GM18499 (cell line): ENCODE data around the gene MTA3.

Experiments used
- ATAC-seq: cut with Tn5 transposase; IDR thresholded peaks from one replicate; pipeline ENCODE4 v1.9.1; 2021; ENCODE audit warnings: moderate number of reproducible peaks; ENCODE audit not compliant: insufficient read depth, unreplicated experiment

The MTA3 gene

DNA sequence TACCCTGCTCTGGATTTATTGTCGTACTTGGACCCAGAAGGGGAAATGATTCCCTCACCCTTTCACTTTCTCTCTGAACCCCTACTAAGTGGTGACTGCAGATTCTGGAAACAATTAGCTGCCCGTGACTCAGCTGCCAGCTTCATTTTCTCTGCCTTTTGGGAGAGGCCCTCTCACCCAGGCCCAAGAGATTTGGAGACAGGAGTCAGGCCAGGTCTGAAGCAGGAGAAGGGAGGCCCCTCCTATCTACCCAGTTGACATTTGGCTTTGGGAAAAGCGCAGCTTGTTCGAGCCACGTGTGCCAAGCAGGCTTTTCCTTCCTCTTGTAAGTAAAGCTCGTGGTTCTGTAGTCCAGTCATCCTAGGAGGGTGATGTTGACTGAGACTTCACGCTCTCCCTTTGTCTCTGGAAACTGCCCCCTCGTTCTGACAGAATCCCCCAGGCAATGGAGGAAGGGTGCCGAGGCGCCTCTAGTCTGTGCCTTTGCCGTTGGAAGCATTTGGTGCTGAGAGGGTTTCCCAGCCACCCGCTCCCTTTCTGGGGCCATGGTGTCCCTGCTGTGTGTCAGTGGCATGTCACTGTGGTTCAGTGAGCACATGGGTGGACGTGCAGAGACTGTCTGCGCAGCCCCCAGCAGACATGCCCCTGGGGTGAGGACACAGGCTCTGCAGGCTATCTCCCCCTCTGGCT, 186.9 kb downstream of the MTA3 start:
- ATAC-seq: no peak

DNA sequence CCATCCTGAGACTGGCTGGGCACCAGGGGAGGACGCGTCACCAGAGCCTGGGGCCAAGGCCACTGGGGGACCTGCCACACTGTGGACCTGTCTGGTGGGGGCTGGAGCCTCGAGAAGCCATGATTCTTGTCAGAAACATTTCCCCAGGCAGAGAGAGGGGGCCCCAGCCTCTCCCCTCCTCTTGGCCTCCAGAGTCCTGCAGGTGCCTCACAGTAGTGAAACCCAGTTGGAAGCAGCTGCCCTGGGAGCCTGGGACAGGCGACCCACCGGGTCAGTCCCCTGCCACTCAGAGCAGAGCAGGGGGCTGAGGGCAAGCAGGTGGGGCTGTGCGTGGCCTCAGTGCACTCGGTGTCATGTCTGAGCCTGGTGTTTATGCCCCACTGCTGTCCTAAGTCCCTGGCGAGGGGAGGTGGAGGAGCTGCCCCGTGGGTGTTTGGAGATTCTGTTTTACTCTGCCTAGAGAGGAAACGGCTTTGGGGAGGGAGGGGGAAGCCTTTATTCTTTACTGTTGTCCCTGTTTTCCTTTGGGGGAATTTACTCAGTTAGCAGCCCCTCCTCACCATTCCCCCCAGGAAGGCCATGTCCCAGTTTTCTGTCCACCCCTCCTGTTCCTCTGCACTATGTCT, 187.8 kb downstream of the MTA3 start:
- no peak for ATAC-seq

DNA sequence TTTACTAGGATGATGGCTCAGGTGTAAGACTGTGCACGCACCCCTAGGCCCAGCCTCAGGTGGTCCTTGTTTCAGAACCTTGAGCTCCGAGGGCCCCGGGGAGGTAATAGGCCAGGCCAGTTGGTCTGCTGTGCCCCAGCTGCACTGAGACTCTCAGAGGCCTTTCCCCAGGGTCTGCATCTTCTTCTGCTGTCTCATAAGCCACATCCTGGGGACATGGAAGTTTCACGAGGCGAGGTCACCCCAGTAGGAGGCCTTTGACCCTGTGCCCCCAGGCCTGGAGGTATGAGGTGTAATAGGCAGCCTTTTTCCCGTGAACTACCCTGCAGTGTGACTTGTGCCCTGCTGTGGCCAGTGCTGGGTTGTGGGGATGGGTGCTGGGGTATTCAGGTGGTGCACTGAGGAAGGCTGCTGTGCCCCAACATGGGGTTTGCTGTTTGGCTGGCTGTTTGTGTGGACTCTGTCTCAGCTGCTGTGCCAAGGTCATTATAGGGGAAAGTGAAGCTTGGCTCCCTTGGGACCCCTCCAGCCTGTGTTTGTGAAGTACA, 188.6 kb downstream of the MTA3 start:
- no peak for ATAC-seq

DNA sequence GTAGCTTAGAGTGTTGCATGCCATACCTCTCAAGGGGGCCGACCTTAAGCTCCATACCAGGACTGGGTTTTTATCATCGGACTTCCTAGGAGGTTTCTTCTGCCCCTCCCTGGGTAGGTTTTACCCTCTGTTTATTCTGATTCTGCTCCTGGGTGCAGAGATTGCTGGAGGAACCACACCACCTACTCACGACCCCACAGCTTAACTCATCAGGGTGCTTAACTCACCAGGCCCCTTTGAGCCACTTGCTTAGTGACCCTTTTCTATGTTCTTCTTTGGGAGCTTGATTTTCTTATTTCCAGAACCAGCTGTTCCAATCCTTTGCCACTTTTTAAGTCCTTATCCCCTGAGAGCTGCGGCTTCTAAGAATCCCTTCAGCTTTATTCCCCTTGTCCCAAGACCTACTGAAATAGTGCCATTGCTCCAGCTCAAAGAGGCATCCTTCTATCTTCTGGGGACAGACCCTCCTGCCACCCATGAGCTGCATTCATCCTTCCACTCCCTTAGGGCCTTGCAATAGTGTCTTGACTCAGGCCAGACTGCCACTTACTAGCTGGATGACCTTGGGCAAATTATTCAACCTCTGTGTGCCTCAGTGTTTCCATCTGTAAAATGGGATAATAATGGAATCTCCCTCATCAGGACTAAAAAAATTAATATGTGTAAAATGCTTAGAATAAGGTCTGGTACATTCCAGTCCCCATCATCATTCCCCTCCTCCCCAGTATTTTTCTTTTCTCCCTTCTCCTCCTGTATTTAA, 189.7 kb downstream of the MTA3 start:
- no peak for ATAC-seq

DNA sequence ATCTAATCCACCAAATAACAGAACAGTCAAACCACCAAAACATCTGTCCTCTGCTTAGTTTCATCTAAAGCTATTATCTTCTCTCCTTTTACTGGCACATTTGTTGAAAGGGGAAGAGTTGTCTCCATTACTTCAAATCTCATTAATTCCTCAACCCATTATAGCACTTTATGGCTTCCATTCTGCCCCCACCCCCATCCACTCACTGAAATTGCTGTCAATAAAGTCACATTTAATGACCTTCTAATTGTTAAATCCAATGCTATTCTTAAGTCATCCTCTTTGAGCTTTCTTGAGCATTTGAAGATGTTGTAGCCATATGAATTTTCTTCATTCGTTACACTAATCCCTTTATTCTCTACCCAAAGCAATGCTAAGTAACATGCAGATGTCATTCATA, 190.3 kb downstream of the MTA3 start:
- ATAC-seq: no peak

DNA sequence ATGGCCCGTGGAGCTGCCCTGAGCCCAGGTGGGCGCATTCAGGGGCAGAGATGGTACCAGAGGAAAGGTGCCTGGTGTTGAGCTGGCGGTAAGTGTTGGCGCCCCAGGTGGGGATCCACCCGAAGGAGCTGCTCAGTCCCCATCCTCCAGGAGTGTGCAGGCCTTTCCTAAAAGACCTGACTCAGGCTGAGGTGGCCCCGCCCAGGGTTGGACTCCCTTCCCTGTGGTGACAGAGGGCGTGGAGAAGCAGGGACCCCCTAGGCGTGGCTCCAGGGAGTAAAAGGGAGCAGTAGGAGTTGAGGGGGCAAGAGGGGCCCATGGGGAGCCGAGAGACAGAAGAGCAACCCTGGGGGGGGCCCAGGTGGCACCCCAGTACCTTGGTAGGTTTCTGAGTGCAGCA, 193.1 kb downstream of the MTA3 start:
- no peak for ATAC-seq

DNA sequence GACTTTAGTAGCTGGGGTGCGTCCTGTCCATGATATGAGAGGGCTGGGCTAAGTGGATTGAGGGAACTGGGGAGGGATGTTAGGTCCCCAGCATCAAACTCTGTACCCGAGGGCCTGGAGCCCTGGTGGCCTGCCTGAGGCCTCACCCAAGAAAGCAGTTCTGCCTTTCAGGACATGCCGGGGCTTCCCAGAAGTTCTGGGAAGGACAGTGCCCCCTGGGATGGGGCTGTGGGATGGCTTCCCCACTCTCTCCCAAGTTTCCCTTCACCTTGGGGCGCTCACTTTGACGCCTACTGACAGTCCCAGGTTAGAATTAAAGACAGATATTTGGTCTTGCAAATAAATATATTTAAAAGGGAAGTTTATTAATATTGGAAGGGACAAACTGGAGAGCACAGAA, 193.7 kb downstream of the MTA3 start:
- ATAC-seq: no peak

DNA sequence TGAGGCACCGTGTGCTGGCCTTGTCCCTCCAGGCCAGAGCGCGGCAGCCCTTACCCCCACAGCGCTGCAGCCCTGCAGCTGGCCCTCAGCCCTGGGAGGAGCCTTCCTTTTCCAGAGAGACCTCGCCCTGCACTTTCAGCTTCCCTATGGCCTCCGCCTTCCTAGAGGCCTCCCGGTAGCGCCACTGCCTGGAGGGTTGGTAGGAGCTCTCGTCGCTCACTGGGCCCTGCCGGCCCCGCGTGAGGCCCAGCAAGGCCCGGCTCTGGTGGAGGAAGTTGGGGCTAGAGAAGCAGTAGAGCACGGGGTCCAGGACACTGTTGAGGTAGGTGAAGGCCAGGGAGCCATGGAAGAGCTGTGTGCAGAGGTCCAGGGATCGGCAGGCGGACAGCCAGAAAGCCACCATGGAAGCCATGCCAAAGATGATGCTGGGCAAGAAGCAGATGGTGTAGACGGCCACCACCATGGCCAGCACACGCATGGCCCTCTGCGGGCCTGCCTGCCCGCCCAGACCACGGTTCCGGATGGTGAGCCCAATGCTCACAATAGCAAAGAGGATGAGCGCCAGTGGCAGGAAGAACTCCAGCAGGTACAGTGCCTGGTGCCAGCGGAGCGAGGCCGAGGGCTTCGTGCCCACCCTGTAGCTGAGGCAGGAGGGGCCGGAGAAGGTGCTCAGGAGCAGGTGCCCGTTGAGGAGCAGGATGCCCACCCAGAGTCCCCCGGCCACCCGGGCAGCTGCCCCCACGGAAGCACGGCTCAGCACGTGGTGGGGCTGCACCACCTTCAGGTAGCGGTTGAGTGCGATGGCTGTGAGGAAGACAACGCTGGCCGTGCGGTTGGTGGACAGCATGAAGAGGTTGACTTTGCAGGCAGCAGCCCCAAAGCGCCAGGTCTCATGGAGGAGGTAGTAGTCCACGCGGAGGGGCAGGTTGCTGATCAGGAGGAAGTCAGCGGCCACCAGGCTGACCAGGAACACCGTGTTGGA, 194.7 kb downstream of the MTA3 start:
- no peak for ATAC-seq

DNA sequence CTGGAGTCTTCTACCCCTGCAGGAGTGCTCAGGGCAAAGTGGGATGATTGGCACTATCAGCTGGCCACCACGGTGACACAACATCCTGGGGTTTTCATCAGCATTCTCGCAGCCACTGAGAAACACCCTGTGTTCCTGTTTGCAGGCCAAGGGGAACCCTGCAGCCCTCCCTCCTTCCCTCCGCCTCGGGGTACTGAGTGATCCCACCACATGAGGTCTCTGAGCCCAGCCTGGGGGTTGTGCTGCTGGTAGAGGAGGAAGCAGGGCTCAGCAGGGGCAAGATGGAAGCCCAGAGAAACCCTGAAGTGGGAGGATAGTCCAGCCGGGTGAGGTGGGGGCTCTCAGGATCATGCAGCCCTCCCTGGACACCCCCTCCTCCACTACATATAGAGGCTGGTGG, 195.7 kb downstream of the MTA3 start, which contains the start of gene OXER1:
OXER1 (minus strand) TSS at position 40 of the 400 bp plus-strand sequence. CDS start 73 bp downstream, outside the sequence.
- no peak for ATAC-seq

DNA sequence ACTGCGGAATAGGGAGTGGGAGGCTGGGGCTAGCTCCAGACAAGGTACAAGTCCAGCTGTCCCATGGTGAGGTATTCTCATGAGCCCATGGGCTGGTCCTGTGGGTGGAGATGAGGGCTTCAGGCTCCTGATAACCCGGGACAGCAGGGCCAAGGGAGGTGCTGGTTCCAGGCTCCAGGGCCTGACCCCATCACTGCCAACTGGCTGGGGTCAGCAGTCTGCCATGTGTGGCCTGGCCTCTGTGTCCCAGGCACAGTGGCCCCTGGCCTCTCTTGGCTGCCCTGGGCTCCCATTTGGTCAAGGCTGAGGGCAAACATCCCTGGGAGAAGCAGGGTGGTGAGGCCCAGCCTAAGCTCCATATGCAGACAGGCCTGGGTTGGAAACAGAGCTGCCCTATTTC, 196.5 kb downstream of the MTA3 start:
- ATAC-seq: no peak

DNA sequence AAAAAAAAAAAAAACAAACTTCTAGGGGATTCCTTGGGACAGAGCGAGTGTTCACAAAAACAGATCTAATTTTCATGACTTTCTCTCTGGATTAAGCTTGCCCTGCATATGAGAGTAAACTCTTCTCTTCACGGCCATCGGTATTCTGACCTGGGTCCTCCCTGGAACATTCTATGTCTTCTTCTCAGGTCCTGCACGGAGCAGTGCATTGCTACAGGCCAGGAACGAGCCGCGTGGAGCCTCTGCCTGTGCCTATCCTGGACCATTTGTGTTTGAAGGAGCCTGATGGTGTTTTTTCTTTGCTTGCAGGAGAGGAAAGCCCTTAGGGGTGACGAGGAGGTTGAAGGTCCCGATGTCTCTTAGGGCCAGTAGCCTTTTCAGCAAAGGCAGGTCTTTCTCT, 197.3 kb downstream of the MTA3 start:
- no peak for ATAC-seq

DNA sequence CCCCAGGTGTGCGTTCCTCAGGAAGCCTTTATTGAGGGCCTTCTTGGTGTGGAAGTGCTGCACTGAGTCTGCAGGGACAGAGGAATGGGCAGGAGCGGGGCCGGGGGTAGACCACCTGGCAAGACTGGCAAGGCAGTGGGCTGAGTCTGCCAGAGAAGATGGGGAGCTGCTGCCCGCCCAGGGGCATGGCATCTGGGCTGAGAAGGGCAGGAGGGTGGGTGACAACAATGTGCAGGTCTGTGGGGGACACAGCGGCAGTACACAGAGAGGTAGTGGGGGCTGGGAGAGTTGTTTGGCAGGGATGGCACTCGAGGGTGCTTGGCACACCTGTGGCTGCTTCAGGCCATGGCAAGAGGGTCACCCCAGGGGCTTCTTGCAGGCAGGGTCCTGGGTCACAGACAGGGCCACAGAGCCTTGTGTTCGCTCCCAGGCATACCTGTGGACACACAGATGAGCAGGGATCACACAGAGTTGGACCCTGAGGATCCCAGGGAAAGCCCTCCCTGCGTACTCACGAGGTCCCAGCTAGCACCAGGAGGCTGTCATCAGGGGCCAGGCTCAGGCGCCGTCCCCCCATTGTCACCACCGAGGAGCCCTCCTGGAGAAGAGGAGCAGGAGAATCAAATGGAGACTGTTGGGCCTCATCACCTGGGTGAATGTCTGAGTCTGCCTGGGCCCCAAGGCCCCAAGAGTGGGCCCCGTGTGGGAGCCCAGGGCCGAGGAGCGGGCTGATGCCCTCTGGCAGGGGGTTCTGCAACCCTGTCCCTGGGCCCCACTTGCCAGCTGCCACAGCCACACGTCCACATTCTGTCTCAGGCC, 198.9 kb downstream of the MTA3 start:
- no peak for ATAC-seq

DNA sequence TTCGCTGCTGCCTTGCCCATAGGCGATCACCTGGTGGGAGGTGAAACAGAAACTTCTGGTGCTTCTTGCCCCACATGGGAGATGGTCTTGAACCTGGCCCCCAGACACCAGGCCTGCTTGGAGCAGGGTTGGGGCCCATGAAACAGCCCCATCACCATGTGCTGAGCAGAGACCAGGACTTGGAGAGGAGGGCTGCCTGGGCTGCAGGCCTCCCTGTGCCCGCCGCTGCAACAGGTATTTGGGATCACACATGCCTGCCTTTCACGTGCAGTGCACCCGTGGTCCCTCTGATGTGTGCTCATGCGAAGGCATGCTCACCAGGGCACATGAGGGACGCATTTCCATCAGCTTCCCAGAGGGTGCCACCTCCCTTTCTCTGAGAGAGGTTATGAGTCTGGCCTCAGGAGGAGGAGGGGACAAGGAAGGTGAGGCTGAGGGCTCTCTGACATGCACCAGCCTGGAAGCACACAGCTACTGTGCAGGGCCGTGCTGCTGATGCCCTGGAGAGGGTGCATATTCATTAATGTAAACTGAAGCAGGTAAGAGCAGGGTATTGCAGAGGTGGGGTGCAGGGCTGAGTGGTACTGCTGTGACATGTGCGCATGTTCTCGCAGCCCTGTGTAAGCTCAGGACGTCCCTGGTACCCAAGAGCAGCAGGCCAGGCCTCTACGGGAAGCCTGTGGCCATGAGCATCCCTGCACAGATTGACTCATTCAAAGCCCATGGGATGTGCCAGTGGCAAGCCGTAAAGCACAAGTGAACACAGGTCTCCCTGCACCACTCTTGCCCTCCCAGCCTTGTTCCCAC, 199.7 kb downstream of the MTA3 start:
- no peak for ATAC-seq

DNA sequence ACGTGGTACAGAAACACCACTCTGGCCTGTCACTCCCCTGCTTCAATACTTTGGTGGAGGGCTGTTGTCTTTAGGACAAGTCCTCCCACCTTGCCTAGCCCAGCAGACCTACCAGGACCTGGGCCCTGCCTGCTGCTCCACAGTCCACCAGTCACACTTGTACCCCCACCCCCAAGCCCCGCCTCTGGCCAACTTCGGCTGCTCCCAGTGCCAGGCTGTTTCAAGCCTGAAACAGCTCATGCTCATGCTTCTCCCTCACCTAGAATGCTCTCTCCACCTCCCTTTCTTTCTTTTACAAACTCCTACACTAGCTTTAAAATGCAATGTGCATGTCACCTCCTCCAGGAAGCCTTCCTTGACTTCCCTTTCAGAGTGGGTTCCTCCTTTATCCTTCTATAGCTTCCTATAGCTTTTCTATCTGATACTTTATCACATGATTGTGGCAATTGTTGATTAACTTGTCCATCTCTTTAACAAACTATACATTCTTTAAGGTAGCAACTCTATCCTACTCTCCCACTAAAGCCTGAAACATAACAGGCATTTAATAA, 200.3 kb downstream of the MTA3 start:
- no peak for ATAC-seq

DNA sequence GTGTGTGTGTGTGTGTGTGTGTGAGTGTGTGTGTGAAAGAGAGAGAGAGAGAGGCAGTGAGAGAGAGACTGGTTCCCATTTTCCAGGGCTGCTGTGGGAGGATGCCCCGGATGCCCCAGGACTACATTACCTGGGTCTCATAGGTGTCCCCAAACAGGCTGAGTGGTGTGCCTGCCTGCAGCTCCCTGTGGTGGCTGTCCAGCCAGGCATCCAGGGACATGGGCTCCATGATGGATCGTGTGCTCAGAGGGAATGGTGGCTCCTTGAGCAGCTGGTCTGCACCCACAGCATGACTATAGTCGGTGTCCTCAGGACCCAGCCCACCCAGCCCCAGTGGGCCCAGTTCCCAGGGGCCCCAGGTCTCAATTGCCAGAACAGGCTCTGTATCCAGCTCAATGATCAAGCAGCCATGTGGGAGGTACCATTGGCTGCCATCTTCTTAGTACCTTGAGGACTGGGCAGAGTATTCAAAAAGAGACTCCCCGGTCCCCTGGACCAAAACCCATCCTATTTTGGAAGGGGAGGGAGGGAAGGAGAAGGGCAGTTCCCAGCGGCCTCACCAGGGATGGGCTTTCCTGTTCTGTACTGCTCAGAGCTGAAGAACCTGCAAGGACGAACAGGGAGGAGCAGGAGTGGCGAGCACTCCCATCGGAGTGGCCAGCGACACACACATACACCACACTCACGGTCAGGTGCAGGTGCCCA, 201.3 kb downstream of the MTA3 start:
- ATAC-seq: no peak

DNA sequence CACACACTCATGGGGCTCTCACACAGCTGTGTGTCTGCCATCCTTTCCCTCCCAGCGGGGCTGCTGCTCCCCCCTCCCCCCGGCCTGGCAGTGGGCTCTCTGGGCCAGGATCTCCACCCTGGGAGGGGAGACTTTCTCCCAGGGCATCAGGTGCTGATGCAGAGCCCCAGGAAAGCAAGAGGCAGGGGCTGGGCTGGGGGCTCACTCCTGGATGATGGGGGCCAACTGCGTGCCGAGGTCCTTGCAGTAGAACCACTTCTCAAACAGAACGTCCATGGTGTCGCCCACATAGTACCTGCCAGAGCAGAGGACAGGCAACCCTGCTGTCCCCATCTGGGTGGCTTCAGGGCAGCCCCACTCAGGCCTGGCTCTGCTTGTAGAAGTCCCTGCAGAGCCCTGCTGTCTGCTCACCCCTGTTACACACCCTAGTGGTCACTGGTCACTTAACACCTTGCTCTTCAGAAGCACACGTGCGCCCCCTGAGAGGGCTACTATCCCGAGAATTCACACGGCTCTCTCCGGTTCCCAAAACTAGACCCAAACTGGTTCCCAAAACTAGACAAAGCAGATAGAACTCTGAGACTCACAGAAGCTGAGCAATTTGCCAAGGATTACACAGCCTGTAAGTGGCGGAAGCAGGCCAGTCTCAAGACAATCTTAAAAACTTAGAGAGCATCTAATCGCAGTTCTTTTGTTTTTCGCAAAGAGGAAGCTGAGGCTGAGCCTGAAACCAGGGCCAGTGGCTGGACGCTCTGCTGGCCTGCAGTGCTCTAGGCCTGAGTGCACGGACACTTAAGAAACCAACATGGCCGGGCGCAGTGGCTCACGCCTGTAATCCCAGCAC, 202.1 kb downstream of the MTA3 start:
- no peak for ATAC-seq
